Ramos (cell line): ENCODE results near the gene RBM5.

Experiments
- in situ Hi-C: fragments of 300-500 bp; cut with MboI; formaldehyde crosslinking; loops from one replicate; pipeline ENCODE4 v1.14.3; 2022; ENCODE audit warnings: low sequenced_read_pairs; ENCODE audit not compliant: unreplicated experiment

The RBM5 gene

DNA sequence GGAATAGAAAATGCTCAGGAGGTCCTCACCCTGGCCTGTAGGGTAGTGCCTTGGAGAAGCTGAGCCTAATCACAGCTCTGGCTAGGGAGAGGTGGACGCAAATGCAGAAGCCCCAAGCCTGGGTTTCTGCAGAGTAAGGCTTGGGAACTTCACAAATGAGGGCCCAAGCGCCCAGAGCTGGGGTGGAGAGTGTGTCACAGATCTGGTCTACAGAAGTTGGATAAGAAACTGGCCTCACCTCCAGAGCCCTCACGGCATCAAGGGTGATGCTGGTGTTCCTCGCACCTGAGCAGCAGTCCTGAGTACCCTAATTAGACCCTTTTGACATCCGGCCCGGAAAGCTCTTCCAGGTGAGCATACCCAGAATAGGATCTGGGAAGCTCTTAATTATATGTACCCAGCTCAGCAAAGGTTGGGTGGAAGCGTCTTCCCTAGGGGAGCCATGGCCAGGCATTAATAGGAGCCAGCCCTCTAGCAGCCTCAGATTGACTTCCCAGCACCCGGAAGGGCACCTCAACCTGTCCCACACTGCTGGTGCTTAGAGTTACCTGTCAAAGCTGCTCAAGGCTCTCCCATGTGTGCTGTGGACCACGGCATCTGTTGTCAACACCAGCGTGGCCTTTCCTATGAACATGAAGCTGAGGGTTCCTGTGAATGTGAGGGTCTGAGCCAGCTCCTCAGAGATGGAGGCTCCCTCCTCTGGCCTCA lies 31.8 kb downstream of the RBM5 start:
- in situ Hi-C loops = no loop called here

DNA sequence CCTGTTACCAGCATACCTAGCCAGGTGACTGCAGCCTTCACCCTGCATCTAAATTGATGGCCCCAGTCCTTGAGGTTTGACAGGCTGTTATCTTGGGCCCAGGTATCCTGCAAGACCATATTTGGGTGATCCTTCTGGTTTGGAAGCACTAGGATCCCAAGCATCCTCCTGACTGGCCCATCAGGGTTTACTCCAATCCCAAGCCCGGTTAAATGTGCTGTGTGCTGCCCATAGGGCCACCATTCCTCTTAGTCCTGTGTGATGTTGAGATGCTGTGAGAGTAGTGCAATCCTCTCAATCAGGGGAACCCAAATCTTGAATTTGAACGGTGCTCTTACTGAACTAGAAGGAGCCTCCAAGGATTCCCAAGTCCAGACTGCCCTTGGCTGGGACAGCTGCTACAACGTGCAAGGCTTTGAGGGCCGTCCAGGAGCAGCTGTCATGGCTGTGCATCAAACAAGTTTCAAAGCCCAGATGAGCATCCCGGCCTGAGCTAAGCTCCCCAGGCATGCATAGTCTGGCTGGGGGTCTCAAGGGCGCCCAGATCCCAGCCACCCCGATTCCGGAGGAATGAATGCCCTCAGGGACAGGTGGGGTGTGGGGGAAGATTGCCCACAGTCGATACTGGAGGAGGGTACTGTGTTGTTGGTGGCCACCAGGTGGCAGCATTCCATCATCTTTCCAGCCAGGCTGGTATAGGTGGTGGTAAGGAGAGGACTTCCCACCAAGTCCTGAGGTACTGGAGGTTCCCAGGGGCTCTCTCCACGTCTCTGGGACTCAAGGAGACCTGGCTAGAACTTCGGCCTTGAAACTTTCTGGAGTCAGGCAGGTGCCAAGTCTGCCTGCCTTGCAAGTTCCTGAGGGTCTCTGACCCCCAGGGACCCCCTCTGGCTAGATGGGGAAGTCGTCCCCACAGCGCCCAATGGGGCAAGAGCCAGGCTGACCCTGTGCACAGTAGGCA lies 32.6 kb downstream of the RBM5 start:
- in situ Hi-C loops = no loop called here

DNA sequence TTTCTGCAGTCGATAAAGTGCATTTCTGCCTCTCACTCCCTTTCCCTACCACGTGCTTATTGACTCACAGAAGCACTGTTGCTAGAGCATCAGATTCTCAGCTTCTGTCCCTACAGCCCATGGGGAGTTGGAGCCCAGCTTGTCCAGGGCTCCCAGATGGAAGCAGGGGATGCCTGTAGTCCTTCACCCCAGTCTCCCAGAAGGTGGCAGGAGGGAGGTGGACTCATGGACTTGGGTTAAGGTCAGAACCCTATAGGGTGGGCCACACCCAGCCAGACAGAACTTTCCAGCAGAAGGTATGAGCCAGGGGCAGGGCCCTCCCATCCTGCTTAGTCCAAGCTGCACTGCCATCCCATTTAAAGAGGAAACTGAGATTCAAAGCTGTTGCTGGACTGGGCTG lies 33.4 kb downstream of the RBM5 start:
- in situ Hi-C loops = no loop called here

DNA sequence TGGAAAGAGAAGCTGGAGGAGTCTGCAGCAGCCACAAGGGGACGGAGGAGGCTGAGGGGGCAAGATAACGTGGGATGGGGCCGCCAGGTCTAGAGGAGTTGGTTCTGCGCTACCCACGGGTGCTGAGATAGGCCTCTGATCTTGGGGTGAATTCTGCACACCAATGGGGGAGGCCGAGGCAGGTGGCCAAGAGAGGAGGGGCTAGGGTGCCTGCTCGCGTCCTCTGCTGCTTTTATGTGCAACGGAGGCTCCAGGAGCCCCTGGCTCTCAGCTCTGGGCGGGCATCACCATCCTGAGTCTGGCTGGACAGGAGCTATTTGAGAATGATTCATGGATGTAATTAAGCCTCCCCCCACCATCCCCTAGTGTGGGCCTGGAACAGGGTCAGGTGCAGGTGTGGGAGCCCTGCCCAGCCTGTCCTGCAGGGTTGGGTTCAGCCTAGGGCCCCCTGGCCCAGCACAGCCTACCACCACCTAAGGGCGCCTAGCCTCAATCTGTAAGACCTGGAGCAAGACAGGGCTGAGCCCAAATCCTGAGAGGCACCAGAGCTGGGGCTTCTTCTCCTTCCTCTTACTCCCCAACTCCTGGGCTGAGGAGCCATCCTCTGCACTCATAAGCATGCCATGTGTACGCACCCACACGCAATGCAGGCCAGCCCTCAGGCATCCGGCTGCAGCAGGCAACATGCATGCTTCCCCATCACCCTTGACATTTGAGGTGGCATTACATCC lies 34.1 kb downstream of the RBM5 start:
- in situ Hi-C loops = no loop called here

DNA sequence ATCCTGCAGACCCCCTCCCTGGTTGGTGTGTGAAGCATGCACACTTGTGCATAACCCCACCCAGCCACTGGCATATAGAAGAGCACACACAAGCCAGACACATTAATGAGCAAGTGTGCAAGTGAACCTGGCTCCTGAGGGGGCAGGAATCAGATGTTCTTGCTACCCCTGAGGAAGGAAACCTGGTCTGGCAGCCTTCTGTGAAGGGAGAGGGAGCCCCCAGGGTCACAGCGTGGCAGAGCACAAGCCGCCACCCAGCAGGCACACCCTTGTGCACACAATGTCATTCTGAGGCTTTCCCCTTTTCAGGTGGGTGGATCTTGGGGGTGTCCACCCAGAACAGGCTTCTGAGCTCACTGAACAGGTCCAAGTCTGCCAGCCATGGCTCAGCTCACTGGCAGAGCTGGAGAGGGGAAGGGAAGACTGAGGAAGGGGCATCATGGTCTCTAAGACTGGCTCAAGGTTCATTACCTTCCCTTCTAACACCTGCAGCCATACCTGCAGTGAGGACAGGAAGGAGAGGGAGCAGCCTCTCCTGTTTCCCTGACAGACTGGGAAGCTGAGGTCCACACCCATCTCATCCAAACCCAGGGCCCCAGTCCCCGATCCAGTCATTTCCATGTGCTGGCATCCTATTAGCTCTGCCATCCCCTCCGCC lies 34.8 kb downstream of the RBM5 start:
- in situ Hi-C loops = no loop called here

DNA sequence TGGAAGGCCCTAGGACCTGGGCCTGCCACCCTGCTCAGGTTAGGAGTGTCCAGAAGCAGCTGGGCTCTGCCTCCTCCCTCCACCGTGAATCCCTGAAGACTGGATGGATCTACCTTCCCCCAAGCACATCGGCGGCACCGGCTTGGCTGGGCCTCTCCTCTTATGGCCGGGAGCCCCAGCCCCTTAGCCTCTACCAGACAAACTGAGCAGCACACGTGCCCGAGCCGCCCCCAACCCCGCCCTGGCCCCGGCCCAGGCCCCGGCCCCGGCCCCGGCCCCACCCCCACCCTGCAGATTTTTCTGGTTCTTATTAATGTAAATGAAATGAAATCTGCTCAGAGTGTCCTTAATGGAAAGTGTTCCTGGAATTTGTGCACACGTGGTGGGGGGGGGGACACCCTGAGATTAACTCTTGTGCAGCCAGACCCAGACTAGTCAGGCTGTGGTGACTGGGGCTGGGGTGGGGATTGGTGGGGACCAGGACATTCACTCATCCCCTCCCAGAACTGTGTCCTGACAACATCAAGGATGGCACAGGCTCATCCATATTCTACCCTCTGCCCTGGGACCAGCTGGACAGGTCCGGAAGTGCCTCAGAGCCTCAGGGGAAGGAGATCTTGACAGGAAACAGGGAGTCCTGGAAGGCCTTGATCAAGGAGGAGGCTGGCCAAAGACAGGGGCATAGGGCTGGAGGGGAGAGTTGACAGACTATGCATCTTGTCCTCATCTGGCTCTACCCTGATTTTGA lies 35.5 kb downstream of the RBM5 start:
- in situ Hi-C loops = no loop called here

DNA sequence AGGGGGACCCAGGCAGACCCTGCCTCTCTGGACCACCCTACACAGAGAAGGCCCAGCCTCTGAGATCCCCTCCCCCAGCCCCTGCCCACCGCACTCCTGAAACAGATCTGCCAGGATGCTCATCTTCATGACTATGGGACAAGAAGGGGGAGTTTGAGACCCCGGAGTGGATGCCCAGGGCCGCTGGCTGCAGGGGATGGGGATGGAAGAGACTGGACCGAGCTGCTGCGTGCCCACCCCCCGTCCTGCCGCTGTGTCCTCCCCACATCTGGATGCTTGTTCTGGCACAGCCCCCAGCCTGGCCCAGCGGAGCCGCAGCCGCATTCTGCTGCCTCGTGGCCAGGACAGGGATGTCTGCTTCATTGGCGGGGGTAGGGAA lies 36.1 kb downstream of the RBM5 start:
- in situ Hi-C loops = no loop called here

DNA sequence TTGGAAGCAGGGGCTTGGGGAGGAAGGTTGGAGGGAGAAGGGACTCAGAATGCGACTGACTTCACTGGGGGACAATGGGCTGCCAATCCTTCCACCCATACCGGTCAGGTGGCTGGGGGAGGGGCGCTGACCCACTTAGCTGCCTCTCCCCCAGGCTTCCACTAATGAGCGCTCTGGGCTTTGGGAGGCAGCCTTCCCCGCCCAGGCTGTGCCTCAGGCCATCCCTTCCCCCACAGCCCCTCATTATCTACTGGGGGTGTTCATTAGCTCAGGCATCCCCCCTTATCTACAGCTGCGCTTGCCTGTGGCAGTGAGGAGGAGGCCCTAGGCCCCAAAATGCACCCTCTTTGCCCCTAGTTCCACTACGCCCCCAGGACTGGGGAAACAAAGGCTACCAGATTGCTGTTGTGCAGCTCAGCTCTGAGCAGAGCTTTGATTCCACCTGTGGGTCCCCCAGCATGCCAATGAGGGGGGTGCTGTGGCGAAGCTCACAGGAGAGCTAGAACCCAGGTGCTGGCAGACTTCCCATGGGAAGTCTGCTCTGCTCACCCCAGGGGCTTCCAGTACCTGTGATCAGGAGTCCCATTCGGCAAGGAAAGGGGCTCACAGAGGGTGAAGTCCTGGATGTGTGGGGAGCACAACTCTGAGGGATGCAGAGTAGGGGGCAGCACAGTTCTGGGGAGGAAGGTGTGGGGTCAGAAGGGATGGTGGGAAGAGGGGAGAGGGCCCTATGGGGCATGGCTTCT lies 37.0 kb downstream of the RBM5 start:
- in situ Hi-C loops = no loop called here

DNA sequence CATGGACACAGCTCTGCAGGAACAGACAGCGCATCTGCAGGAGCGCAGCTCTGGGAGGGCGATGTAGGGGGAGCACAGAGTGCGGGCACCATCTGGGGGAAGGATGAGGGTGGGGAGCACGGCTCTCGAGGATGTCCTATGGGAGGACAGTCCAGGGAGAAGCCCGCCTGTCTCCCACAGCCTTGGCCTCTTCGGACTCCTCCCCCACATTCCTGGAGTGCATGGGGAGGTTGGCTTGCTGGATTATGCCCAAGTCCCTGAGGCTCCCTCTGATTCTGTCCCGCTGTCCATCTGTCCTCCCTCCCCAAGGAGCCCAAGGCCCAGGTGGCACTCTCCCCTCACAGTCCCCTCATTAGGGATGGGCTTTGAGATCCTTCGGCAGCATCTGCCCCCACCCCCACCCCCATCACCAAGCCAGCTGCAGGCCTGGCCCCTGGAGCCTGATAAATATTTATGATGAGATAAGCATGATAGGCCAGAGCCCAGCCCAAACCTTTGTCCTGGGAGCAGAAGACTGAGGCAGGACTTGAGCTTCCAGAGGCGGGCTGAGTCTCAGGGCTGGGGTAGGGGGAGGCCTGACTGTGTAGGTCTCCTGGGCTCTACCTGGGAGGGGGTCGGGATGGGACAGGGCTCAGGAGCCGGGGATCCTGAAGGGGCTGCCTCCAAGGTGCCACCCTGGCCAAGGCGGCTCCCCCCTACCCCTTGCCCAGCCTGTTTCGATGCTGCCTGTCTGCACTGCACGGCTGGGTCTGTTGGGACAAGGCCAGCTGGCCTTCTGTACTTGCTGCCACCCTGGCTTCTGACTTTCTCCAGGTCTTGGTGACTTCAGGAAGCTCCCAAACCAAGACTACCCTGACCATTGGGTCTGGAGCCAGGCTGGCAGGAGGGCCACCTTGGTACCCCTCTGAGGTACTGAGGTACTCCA lies 37.8 kb downstream of the RBM5 start:
- in situ Hi-C loops = no loop called here

DNA sequence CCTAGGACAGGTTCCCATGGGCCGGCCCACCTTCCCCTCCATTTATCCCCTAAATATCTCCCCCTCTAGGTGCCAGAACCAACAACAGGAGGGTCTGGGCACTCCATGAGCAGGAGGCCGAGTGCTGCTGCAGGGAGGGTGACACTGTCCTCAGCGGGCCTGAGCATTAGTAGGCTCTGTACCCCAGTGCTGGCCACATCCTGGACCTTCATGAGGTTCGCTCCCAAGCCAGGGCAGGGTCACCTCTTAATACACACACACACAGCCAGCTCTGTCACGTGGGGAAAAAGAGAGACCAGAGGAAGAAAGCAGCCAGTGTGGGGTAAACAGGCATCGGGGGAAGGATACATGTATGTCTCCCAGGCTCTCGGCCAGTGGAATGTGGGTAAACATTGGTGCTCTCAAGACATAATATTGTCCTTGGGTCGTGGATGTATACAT lies 38.6 kb downstream of the RBM5 start:
- in situ Hi-C loops = no loop called here

DNA sequence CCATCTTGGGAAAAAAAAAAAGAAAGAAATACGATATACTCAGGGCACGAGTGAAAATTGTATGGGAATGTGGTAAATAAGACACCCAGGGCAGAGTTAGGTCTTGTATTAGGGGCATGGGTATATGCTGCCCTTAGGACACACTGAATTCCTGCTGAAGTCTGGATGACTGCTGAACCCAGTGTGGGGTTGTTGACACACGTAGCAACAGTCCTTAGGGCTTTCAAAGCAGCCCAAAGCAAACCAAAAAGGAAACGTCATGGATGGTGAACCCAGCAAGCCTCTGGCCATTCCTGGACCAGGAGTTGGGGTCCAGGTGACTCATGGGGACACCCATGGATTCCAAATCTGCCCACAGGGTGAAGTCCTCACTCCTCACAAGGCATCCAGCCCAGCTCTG lies 39.3 kb downstream of the RBM5 start:
- in situ Hi-C loops = no loop called here

DNA sequence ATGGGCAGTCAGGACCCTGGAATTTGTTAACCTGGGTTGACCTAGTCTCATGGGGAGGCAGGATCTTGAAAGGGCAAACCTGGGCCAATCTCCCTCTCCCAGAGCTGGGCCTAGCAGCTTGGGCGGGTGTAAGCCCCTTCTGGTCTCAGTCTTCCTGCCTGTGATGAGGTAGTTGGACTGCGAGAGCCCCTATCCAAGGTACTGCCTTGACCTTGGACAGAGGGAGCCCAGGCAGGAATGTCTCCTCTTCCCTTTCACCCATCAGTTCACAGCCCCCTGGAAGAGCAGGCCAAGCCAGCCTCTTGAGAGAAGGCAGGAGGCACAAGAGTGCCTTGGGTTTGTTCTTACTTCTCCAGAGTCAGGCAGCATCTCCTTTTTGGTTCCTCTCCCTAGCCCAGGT lies 41.7 kb downstream of the RBM5 start:
- in situ Hi-C loops = no loop called here

DNA sequence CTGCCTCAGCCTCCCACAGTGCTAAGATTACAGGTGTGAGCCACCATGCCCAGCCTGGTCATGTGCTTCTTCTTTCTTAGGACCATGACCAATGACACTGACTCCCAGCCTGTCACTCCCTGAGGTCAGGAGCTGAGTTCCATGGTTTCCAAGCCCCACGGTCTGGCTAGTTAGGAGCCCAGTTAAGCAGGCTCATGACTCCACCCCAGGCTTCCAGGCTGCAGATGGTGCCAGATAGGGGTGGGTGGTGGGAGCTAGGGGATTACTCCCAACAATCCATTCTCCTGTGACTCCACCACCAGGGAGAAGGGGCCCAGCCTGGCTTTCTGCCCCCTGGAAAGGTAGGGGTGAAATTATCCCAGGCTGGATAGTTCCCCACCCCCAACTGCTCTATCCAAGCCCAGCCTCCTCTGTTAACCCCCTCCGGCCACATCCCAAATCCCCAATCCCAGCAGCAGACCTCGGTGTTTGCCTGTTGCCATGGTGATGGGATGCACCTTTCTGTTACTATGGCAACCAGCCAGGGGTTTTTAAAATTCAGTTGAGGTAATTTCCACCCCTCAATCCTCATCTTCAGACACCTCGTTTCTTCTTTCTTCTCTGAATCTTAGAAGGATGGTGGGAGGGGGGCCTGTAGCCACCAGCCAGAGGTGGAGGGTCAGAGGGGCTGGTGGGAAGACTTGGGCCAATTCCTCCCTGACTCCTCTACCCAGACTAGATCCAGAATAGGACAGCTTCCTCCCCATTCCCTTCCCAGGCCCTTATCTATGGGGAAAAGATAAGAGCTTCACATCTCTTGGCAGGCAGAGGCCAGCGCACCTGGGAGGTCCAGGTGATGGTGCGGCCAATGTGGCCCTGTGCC lies 43.9 kb downstream of the RBM5 start:
- in situ Hi-C loops = no loop called here

DNA sequence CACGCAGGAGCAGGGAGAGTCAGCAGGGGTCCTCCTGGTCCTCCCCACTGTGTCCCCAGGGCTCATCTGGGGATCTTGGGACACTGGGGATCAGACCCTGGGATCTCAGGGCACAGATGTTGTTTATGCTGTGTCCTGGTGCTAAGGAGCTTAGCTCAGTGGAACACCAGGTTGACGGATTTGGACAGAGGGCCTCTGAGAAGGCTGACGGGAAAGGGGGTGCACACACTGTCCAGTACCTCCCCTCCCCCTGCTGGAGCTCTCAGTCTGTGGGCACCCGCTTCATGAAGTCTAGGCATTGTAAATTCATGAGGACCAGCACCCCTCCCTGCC lies 44.5 kb downstream of the RBM5 start:
- in situ Hi-C loops = no loop called here

DNA sequence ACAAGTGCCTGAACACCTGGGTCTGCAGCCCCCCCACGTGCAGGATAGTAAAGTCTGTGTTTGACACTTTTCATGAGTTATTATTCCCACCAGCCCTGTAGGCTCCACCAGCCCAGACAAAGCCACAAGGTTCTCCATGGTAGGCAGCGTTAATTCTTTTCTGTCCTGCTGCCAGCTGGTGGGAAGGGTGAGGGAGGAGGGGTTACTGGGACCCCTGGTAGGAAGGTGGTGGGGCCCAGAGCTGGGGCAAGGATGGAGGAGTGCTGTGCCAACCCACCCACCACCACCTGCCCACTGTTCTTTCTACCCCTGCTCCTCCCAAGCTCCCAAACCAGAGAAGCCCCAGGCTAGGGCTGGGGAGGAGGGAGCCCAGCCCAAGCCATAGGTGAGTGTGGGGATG lies 45.6 kb downstream of the RBM5 start:
- in situ Hi-C loops = no loop called here

DNA sequence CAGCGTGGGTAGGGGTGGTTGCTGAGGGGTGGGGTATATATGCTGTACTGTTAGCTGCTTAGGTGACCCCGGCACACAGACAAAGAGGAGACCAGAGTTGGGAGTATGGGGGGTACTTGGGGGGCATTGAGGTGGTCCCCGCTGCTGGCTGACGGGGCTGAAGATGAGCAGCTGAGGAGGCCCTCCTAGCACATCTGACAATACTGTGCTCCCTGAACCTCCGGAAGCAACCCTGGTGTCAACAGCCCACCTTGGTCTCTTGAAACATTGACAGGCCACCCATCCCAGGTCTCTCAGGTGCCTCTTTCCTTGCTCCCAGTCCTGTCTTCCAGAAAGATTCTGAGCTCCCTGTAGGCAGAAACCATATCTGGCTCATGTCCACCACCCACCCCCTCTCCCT lies 47.2 kb downstream of the RBM5 start:
- in situ Hi-C loops = no loop called here

DNA sequence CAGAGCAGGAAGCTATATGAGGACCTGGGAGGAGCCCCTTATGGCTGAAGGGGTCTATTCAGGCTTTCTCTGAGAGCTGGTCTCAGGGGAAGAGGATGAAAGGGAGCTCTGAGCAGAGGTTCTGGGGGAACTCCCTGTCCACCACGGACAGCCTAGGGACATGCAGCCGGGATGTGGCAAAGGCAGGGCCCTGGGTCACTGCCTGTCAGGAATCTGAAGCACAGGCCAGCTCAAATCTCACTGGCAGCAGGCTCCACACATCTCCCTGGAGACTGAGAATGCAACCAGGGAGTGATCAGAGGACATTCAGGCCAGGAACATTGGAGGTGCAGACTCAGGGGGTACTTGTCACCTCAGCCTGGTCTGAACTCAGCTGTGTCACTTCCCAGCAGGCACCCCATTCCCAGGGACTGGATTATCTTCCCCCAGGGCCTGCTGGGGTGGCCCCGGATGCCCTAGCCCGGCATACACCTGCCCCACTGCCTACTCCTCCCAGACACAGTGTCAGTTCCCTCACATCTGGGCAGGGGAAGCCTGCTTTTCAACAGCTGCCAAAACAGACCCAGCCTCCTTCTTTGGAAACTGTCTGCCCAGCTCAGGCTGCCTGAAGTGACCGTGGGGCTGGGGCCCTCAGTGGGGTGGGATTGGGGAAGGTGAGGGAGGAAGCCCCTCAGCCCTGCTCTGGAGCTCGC lies 48.1 kb downstream of the RBM5 start:
- in situ Hi-C loops = no loop called here
